ENCODE measurements around the gene RFTN2. TPM values are rescaled to one million over a fixed set of nuclear protein-coding genes. Genes with fewer than 3 reads are reported as not detected.

RFTN2 gene
- total and polyA plus RNA-seq, 9 of the 15 experiments (the other 6 are each of a cell fraction or from before 2014, with no cell fraction given) = 0.01 to 0.11 (median 0.04) TPM; not detected in 6

- H3K79me2 ChIP-seq (ENCODE audit: control insufficient read depth, insufficient read depth, low read length) = no peaks in the 10 kb centered on the region
- DNase-seq (ENCODE audit: extremely low read depth in 1 of 4, low spot score in 3 of 4) (no peak), ATAC-seq (no peak), FAIRE-seq (no peak)
- H3K27me3 ChIP-seq (ENCODE audit: control insufficient read depth in 2 of 2, insufficient read depth in 2 of 2, low read length in 2 of 2) = no peaks in the 10 kb centered on the region
- ChIA-PET CTCF (ENCODE audit: low intra/inter-chr PET ratio) (no interaction called here), POLR2A (no interaction called here)
- no peaks in the 10 kb centered on the region for H3K36me3 ChIP-seq (ENCODE audit: control insufficient read depth, insufficient read depth, low read length)
- no peaks in the 10 kb centered on the region for H4K20me1 ChIP-seq (replicated peaks; ENCODE audit: control insufficient read depth, insufficient read depth, low read length)
- no peak overlapping the region for H3K9ac ChIP-seq (ENCODE audit: insufficient read depth in 1 of 2, low read depth in 2 of 2, low read length in 2 of 2)
- H3K4me2 ChIP-seq (ENCODE audit: insufficient read depth, low read length) = no peak overlapping the region
- H3K27ac ChIP-seq (ENCODE audit: extremely low read depth, low read depth, low read length) = no peak overlapping the region
- no peaks in the 10 kb centered on the region for H3K9me1 ChIP-seq (ENCODE audit: control insufficient read depth, insufficient read depth, low read length)
- no TSS peak for BruUV-seq (replicated peaks)
- no peak overlapping the region for H3K4me3 ChIP-seq
- WGBS (ENCODE audit: insufficient coverage, low coverage, missing lambda C conversion rate) = 9% methylated on average over 3 of the region's 3 CpGs
- no peaks in the 10 kb centered on the region for H3K4me1 ChIP-seq (replicated peaks in 1 of 2; ENCODE audit: control insufficient read depth in 2 of 2, insufficient read depth in 2 of 2, low read length in 2 of 2)
- H3K9me3 ChIP-seq (replicated peaks; ENCODE audit: control insufficient read depth, insufficient read depth, low read depth, low read length) = no peaks in the 10 kb centered on the region
- H2AFZ ChIP-seq (ENCODE audit: low read depth, low read length) = no peak overlapping the region
- intact Hi-C loops (cut with micrococcal nuclease) = no loop called here
- in situ Hi-C loops (cut with MboI) = no loop called here
- TF ChIP-seq ZNF449 (CRISPR knock-in tag; IDR thresholded peaks at IDR 0.05) (no peak), NCOA4 (IDR thresholded peaks at IDR 0.05; ENCODE audit: partially characterized antibody) (no peak), FOXK2 (conservative IDR thresholded peaks at IDR 0.05 in 1 of 2, IDR thresholded peaks at IDR 0.05 in 1 of 2; ENCODE audit: low read depth in 2 of 2) (no peak), SFPQ (IDR thresholded peaks at IDR 0.05; ENCODE audit: low read depth, low read length) (no peak), MAFF (IDR thresholded peaks at IDR 0.05; ENCODE audit: low read length) (no peak), E2F8 (IDR thresholded peaks at IDR 0.05; ENCODE audit: low read depth, partially characterized antibody) (no peak), HNRNPK (IDR thresholded peaks at IDR 0.05; ENCODE audit: low read depth, low read length, poor library complexity, severe bottlenecking) (no peak), POLR2G (IDR thresholded peaks at IDR 0.05; ENCODE audit: low read depth, low read length) (no peak), NFIX (CRISPR knock-in tag; IDR thresholded peaks at IDR 0.05; ENCODE audit: low read depth) (no peak), ZNF518B (CRISPR knock-in tag; IDR thresholded peaks at IDR 0.05) (no peak), ETS2 (tag; IDR thresholded peaks at IDR 0.05; ENCODE audit: borderline replicate concordance, poor library complexity, severe bottlenecking) (no peak), BRD9 (IDR thresholded peaks at IDR 0.05; ENCODE audit: low read depth, partially characterized antibody) (no peak)
Measured at GRCh38 chr2:197677056-197677455, 1.7 kb upstream of the RFTN2 start.

Data from K562 (cell line).